Epithelial cell of esophagus (primary cell): Measurements from ENCODE around the gene IFTAP.

ENCODE experiments used
- DNase-seq: peaks from one replicate; pipeline ENCODE4 v3.0.0; 2010; ENCODE audit warnings: low read depth
- H3K4me3 ChIP-seq: 2 replicates; pipeline ENCODE4 v1.5.1; 2011; ENCODE audit warnings: mild to moderate bottlenecking, low read length, control low read depth
- CTCF ChIP-seq: IDR thresholded peaks from 2 replicates; pipeline ENCODE4 v1.5.1; 2011; ENCODE audit warnings: low read depth, mild to moderate bottlenecking, low read length, control low read depth, inconsistent platforms; ENCODE audit not compliant: insufficient read depth; ENCODE audit errors: missing control alignments

IFTAP gene

GRCh38 chr11:36703055-36703404 is 108.7 kb downstream of the IFTAP start:
- no peak overlapping the region for H3K4me3 ChIP-seq
- TF ChIP-seq CTCF, result no peak
- no peak for DNase-seq
